Posterior cingulate gyrus (tissue), 11 donors: Measurements from ENCODE around the gene GHR.
A peak's percentile ranks its signal among the peaks of the same experiment; 100 is the strongest.
"Not testable (repeated sequence)": the region's sequence is repeated elsewhere in the genome, so short reads cannot be mapped to it uniquely, and the experiment has no call there.

Source experiments
- DNase-seq, 10 donors: peaks; one replicate each; pipeline versions ENCODE4 v3.0.0 to v3.0.0-alpha.2; 2020 to 2021; ENCODE audit warnings: mixed read lengths in 3 of 10
- intact Hi-C: fragments of 100-400 bp; cut with DNase I; formaldehyde crosslinking; loops from one replicate; pipeline ENCODE4 v1.15.1; 2023

The GHR gene

DNA sequence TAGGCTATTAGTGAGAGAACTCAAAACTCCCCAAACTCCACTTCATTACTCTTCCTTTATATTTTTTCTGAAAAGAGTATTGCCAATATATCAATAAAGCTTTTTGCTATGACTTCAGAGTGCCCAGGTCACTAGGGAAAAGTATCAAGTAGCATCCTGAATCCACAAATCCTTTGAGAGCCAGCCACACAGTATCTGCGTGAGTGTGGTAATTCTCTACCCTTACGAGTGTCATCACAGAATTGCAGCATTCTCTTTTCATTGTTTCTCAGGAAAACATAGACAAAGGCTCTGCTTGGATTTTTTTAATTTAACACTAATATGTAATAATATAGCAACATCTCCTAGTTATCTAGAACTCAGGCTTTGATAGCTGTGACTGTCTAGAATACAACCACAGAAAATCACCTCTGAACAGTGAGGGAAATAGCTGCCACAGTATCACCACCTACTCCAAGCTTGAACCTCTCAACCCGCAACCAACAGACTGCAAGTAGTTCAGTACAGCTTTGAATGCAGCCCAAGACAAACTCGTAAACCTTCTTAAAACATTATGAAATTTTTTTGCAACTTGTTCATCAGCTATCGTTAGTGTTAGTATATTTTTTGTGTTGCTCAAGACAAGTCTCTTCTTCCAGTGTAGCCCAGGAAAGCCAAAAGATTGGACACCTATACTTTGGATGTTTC, 254.1 kb downstream of the GHR start:
- no peak for DNase-seq
- intact Hi-C loops, result no loop called here

DNA sequence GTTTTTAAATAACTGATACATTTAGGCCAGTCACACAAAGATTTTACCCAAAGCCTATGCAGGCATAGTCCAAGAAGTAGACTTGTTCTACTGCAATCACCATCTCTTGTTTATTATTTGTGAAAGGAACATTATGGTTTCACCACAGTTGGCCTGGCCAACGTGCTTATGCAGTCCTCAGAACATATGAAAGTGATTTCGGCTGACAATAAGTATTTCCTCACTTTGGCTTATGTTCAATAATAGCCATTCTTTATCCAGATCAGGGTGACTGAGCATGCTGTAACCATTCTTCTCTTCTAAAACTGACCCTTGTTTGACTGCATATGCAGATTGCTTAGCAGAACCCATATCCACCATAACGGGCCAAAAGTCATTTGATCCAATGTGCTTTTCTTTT, 256.8 kb downstream of the GHR start:
- intact Hi-C loops, result no loop called here
- no peak for DNase-seq

DNA sequence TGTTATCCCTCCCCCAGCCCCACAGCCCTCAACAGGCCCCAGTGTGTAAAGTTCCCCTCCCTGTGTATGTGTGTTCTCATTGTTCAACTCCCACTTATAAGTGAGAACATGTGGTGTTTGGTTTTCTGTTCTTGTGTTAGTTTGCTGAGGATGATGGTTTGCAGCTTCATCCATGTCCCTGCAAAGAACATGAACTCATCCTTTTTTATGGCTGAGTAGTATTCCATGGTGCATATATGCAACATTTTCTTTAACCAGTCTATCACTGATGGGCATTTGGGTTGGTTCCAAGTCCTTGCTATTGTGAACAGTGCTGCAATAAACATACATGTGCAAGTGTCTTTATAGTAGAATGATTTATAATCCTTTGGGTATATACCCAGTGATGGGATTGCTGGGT, 261.8 kb downstream of the GHR start:
- DNase-seq, intact Hi-C loops: not testable (repeated sequence)

DNA sequence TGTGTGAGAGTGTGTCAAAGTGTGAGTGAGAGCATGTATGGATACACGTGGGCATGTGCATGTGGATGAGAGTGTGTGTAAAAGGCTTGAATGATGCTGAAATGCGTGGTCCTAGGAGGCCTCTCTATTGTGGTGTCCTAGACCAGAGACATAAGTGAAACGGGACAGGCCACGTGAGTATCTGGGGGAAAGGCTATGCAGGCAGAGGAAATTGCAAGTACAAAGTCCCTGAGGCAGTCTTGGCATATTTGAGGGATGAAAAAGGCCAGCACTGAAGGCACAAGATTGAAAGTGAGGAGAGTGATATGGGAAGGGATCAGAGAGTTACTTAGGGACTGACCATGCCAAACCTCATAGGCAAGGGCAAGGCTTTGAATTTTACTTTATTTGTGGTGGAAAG, 266.2 kb downstream of the GHR start:
- DNase-seq, result no peak
- intact Hi-C loops, result no loop called here

- DNase-seq, result peak in 8 of 10 donors; percentile 24 to 90 (median 53)
Observed at GRCh38 chr5:42691413-42691937, 268.2 kb downstream of the GHR start.

GRCh38 chr5:42701351-42702059, 278.3 kb downstream of the GHR start:
- intact Hi-C loops, result no loop called here
- DNase-seq, result no peak

More at GRCh38 chr5:42691413-42691937, 268.2 kb downstream of the GHR start:
- intact Hi-C loops, result no loop called here

DNA sequence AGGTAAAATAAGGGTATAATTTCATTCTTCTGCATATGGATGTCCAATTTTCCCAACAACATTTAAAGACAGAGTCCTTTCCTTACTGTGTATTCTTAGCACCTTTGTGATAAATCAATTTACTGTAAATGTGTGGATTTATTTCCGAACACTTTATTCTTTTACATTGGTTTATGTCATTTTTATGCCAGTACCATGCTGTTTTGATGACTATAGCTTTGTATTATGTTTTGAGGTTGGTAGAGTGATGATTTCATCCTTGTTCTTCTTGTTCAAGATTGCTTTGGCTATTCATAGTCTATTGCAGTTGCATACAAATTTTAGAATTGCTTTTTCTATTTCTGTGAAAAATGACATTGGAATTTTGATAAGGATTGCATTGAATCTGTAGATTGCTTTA, 280.0 kb downstream of the GHR start:
- intact Hi-C loops, result no loop called here

DNA sequence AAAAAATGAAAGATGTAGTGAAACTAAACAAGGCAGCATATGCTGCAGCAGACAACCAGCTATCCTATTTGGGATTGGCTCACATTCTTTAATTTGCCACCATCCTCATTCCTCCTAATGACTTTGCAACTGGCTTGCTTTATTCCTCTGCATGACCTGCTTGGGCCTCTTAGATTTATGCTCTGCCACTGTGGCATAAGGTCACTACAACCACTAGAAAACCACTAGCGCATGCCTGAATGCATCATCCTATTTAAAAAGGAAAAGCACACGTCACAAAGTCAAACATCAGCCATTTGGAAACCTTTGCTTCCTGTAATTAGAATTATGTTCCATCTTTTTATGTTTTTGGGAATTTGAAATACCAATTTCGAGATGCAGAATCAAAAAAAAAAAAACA, 292.5 kb downstream of the GHR start:
- no peak for DNase-seq
- intact Hi-C loops, result no loop called here

More for the DNA sequence above, 280.0 kb downstream of the GHR start:
- DNase-seq, result no peak

DNA sequence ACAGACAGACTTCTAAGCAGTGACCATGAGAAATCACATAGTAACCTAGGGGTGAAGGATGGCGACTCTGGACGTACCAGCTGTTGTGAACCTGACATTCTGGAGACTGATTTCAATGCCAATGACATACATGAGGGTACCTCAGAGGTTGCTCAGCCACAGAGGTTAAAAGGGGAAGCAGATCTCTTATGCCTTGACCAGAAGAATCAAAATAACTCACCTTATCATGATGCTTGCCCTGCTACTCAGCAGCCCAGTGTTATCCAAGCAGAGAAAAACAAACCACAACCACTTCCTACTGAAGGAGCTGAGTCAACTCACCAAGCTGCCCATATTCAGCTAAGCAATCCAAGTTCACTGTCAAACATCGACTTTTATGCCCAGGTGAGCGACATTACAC, 295.4 kb downstream of the GHR start:
- DNase-seq, result no peak
- intact Hi-C loops, result no loop called here

- intact Hi-C loops, result no loop called here
- peak in 1 of 10 donors; percentile 28 for DNase-seq
Observed at GRCh38 chr5:42719034-42719433, 295.8 kb downstream of the GHR start.

DNA sequence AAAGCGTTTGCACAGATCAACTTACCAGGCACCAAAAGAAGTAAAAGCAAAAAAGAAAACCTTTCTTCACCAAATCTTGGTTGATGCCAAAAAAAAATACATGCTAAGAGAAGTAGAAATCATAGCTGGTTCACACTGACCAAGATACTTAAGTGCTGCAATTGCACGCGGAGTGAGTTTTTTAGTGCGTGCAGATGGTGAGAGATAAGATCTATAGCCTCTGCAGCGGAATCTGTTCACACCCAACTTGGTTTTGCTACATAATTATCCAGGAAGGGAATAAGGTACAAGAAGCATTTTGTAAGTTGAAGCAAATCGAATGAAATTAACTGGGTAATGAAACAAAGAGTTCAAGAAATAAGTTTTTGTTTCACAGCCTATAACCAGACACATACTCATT, 297.0 kb downstream of the GHR start:
- intact Hi-C loops, result no loop called here
- DNase-seq, result no peak

GRCh38 chr5:42721484-42721883, 298.2 kb downstream of the GHR start:
- no peak for DNase-seq
- intact Hi-C loops, result no loop called here

- intact Hi-C loops, DNase-seq: not testable (repeated sequence)
Observed at GRCh38 chr5:42734531-42735058, 311.4 kb downstream of the GHR start.

- no peak for DNase-seq
- intact Hi-C loops, result no loop called here
Observed at GRCh38 chr5:42740920-42741319, 317.7 kb downstream of the GHR start.

DNA sequence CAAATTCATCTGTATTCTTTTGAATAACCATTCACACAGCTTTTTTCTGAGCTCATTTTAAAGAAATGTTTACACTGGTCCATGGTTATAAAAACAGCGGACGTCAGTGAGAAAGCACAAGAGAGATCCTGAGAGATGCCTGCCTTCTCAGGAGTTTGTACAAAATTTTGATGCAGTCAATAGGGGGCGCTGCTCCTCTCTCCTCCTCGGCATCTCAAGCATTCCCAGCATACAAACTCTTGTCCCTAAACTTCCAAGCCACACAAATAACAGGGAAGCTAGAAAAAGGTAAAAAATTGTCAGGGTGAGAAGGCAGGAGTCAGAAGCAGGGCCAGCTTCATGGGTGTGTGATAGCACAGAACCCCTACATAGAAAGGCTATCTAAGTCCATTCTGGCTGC, 322.2 kb downstream of the GHR start:
- peak in 1 of 10 donors; percentile 38 for DNase-seq
- intact Hi-C loops, result loop anchor here (5.0 kb wide), 1 partner anchor 142 kb away; no protein-coding TSS in a partner anchor

DNA sequence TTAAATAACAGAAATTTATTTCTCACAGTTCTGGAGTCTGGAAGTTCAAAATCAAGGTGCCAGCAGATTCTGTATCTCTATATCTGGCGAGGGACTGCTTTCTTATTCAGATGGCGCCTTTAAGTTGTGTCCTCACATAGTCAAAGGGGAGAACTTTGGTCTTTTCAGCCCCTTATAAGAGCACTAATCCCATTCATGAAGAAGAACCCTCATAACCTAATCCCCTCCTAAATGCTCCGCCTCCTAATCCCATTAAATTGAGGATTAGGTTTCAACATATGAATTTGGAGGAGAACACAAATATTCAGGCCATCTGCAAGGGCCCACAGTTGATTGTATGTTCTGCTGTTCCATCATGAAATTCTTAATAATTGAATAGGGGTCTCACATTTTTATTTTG, 322.6 kb downstream of the GHR start:
- intact Hi-C loops, result loop anchor here (5.0 kb wide), 1 partner anchor 141 kb away; no protein-coding TSS in a partner anchor
- DNase-seq, result no peak

- intact Hi-C loops, result loop anchor here (5.0 kb wide), 1 partner anchor 138 kb away; no protein-coding TSS in a partner anchor
- no peak for DNase-seq
Observed at GRCh38 chr5:42749020-42749419, 325.8 kb downstream of the GHR start.

DNA sequence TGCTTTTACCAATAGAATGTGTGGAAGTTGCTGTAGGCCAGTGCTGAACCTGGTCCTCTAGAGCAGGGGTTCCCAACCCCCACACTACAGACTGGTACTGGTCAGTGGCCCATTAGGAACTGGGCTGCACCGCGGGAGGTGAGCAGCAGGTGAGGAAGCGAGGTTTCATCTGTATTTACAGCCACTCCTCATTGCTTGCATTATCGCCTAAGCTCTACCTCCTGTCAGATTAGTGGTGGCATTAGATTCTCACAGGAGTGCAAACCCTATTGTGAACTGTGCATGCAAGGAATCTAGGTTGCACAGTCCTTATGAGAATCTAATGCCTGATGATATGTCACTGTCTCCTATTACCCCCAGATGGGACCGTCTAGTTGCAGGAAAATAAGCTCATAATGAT, 327.3 kb downstream of the GHR start:
- intact Hi-C loops, result no loop called here
- DNase-seq, result no peak

DNA sequence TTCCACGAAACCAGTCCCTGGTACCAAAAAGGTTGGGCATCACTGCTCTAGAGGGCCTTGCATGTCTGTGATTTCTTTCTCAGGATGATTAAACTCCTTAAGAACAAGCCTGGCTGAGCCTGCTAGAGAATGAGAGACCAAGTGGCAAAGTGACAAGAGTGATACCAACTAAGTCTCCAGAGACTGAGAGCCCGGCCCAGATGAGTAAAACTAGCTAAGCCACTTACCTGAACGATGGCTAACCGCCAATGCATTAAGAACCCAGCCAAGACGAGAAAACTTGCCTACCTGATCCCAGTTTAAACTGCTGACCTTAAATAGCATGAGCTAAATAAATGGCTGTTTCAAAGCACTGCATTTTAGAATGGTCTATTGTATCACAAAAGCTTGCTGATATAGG, 327.8 kb downstream of the GHR start:
- DNase-seq, result no peak
- intact Hi-C loops, result no loop called here

- no peak for DNase-seq
- intact Hi-C loops, result no loop called here
Observed at GRCh38 chr5:42753099-42753498, 329.9 kb downstream of the GHR start.
